Heart right ventricle (tissue), 16 donors: Measurements from ENCODE around the gene IRF1. TPM values are rescaled to one million over a fixed set of nuclear protein-coding genes. Genes with fewer than 3 reads are reported as not detected.

Experiments
- ATAC-seq, 8 donors: fragments of 200-7000 bp; cut with Tn5 transposase; one replicate each; pipeline ENCODE4 v1.9.1; 2020; ENCODE audit warnings: mild to moderate bottlenecking in 8 of 8, moderate library complexity in 8 of 8, moderate number of reproducible peaks in 1 of 8
- DNase-seq, 2 donors: peaks; one replicate each; pipeline ENCODE4 v3.0.0-alpha.2; 2020
- H3K27ac ChIP-seq, 10 donors: fragments of 200-600 bp; sonication (generic) in 2 of 10; one replicate each; pipeline versions ENCODE4 v1.5.0 to v1.8.0; 2020 to 2022; ENCODE audit warnings: mild to moderate bottlenecking in 3 of 10
- H3K27me3 ChIP-seq, 7 donors: fragments of 200-600 bp; one replicate each; pipeline ENCODE4 v1.8.0; 2021 to 2022; ENCODE audit warnings: mild to moderate bottlenecking in 2 of 7
- H3K36me3 ChIP-seq, 9 donors: fragments of 200-600 bp; sonication (generic) in 1 of 9; one replicate each; pipeline versions ENCODE4 v1.5.0 to v1.8.0; 2020 to 2022; ENCODE audit warnings: mild to moderate bottlenecking in 2 of 9
- H3K4me1 ChIP-seq, 9 donors: fragments of 200-600 bp; sonication (generic) in 1 of 9; one replicate each; pipeline versions ENCODE4 v1.5.0 to v1.8.0; 2020 to 2022; ENCODE audit warnings: mild to moderate bottlenecking in 4 of 9
- H3K4me3 ChIP-seq, 10 donors: fragments of 200-600 bp; sonication (generic) in 2 of 10; one replicate each; pipeline versions ENCODE4 v1.5.0 to v1.8.0; 2020 to 2022; ENCODE audit warnings: mild to moderate bottlenecking in 7 of 10, moderate library complexity in 2 of 10
- H3K9me3 ChIP-seq, 11 donors: fragments of 200-600 bp in 10 of 11; sonication (generic) in 2 of 11; one replicate each; pipeline versions ENCODE4 v1.5.0 to v1.8.0; 2013 to 2022; ENCODE audit warnings: mild to moderate bottlenecking in 2 of 11, control low read depth in 1 of 11, moderate library complexity in 1 of 11
- CTCF ChIP-seq, 9 donors: fragments of 200-600 bp; sonication (generic) in 2 of 9; IDR thresholded peaks; one replicate each; pipeline versions ENCODE4 v1.5.0 to v1.8.0; 2021 to 2022; ENCODE audit warnings: antibody characterized with exemption in 9 of 9, mild to moderate bottlenecking in 5 of 9, moderate library complexity in 1 of 9
- WGBS, 2 donors: extraction: QIAGEN DNeasy Blood & Tissue Kit; methylation state at CpG; one replicate each; pipeline ENCODE4 v1.1.7; 2013; ENCODE audit warnings: inconsistent platforms in 1 of 2; 5-methylcytosine and 5-hydroxymethylcytosine counted together
- intact Hi-C, 10 donors: fragments of 100-400 bp; cut with DNase I; formaldehyde crosslinking; loops; one replicate each; pipeline versions ENCODE4 v1.11.1 to v1.14.2; 2022
- polyA plus RNA-seq, 2 donors: library from polyadenylated mRNA; stranded (reverse); fragments of 200-250 nt; gene quantifications; one replicate each; pipeline ENCODE4 v1.2.3, GENCODE V29; 2013
- total RNA-seq, 10 donors: library from RNA; stranded (reverse); fragmentation: NEBNext Ultra II Directional in 3 of 10; extraction: Animal tissue kit (Norgen Biotek cat#: 25700) in 3 of 10; gene quantifications; one replicate each; pipeline versions ENCODE4 v1.2.1 to v1.2.4, GENCODE V29; 2021 to 2023
- donor health status: Arrhythmogenic right ventricular cardiomyopathy.
- donor health status: ischemic (EF 13 %, LVEDD 7.1; RV severe dilation, severe dysfunction).
- donor health status: healthy with polysubstance abuse.
- donor health status: DM: no; HTN: yes; CAD: no.
- donor health status: DM: no; HTN: no; CAD: no.
- donor health status: ischemic (EF 25% LVEDD 6.9; RV normal size, moderate dysfunction).
- donor health status: ischemic (EF 25% LVEDD 5.7; RV mildly dilated, moderate dysfunction).
- donor health status: healthy.
- donor health status: DM: yes; HTN: yes; CAD: no.
- donor health status: Ischemic cardiomyopathy.
- donor health status: ischemic (EF 35%, LVEDD 5.7; RV mildly dilated, moderate dysfunction).
- donor health status: nonischemic (EF 11% LVEDD 7.7; RV severe dilation, severe dysfunction).
- donor health status: DM: yes; HTN: yes; CAD: no.
- donor health status: PGD.
- donor health status: ischemic (EF 29% LVEDD 5.4; RV normal size, mild dysfunction).
- donor health status: nonischemic (EF 23%, LVEDD 6.1; RV moderate dilation, normal function).

Gene IRF1
- total and polyA plus RNA-seq, 12 donors, result 8.6 to 146 (median 17.7) TPM

GRCh38 chr5:132456296-132456986 lies 34.1 kb downstream of the IRF1 start:
- 59 to 62% methylated on average over 8 of the region's 8 CpGs for whole genome bisulfite sequencing, 2 donors
- ATAC-seq (peak in 7 of 8 donors; percentile 37 to 67 (median 56)), DNase-seq (peak in 1 of 2 donors; percentile 48)
- H3K4me3 ChIP-seq, result peak overlapping the region in 1 of 10 donors; percentile 24
- H3K27me3 ChIP-seq, result no peaks in the 10 kb centered on the region
- no peak for TF ChIP-seq CTCF (IDR thresholded peaks at IDR 0.05)
- no peaks in the 10 kb centered on the region for H3K9me3 ChIP-seq
- H3K36me3 ChIP-seq, result peaks cover 0 to 45% (median 8%) of the 10 kb centered on the region in 9 donors
- H3K27ac ChIP-seq, result peak overlapping the region; percentile 15 to 96 (median 66)
- H3K4me1 ChIP-seq, result peaks cover 8 to 94% (median 60%) of the 10 kb centered on the region in 9 donors
- intact Hi-C loops, result no loop called here

DNA sequence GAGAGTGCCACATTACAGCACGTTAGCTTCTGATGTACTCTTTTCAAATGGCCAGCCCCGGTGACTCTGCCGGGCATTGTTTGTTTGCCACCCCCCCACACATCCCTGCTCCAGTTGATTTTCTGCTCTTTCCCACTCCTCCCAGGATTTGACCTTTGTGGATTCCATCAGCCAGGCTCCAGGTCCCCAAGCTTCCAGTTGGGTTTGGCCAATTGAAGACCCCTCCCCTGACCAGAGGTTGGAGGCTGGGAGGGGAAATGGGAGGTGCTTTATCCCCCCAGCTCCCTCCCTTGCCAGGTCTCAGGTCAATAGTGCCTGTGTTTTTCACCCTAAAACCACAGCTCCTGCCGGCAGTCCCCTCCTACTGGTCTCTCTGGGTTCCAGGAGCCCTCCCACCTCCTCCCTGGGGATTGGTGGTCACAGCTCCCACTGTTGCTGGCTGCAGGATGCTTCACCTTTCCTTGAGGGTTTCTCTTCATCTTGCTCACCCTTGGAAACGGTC lies 34.9 kb downstream of the IRF1 start:
- DNase-seq (no peak), ATAC-seq (no peak)
- Histone ChIP-seq H3K36me3 (peaks cover 0 to 45% (median 8%) of the 10 kb centered on the region in 9 donors), H3K27me3 (no peaks in the 10 kb centered on the region), H3K9me3 (no peaks in the 10 kb centered on the region), H3K4me1 (peaks cover 8 to 86% (median 56%) of the 10 kb centered on the region in 9 donors), H3K4me3 (peak overlapping the region in 1 of 10 donors; percentile 24), H3K27ac (peak overlapping the region; percentile 15 to 96 (median 66))
- intact Hi-C loops, result no loop called here
- 47 to 52% methylated on average over 5 of the region's 5 CpGs for WGBS, 2 donors
- no peak for TF ChIP-seq CTCF (IDR thresholded peaks at IDR 0.05)

- Histone ChIP-seq H3K27ac (peak overlapping the region in 4 of 10 donors; percentile 71 to 96 (median 79)), H3K4me1 (peaks cover 6 to 73% (median 43%) of the 10 kb centered on the region in 9 donors)
- whole genome bisulfite sequencing, 2 donors, result 97 to 98% methylated on average over 2 of the region's 2 CpGs
Measured at GRCh38 chr5:132454361-132454760, 36.2 kb downstream of the IRF1 start.

GRCh38 chr5:132451387-132451786 lies 39.2 kb downstream of the IRF1 start:
- Histone ChIP-seq H3K4me3 (no peak overlapping the region), H3K27ac (no peak overlapping the region), H3K4me1 (peaks cover 10 to 69% (median 31%) of the 10 kb centered on the region in 9 donors), H3K36me3 (peaks cover 0 to 51% (median 8%) of the 10 kb centered on the region in 9 donors), H3K27me3 (no peaks in the 10 kb centered on the region), H3K9me3 (no peaks in the 10 kb centered on the region)
- intact Hi-C loops, result no loop called here
- no peak for TF ChIP-seq CTCF (IDR thresholded peaks at IDR 0.05)
- ATAC-seq, result no peak
- WGBS, 2 donors, result 85 to 89% methylated on average over 8 of the region's 8 CpGs
- no peak for DNase-seq

More at GRCh38 chr5:132454361-132454760, 36.2 kb downstream of the IRF1 start:
- Histone ChIP-seq H3K9me3 (no peaks in the 10 kb centered on the region), H3K4me3 (no peak overlapping the region), H3K27me3 (no peaks in the 10 kb centered on the region), H3K36me3 (peaks cover 0 to 55% (median 8%) of the 10 kb centered on the region in 9 donors)
- ATAC-seq (no peak), DNase-seq (no peak)
- intact Hi-C loops, result no loop called here
- TF ChIP-seq CTCF (IDR thresholded peaks at IDR 0.05), result no peak
